PC-9 (cell line): ENCODE measurements around the gene ABCA2. TPM values are rescaled to one million over a fixed set of nuclear protein-coding genes. Genes with fewer than 3 reads are reported as not detected.

Experiments used
- BruUV-seq: library from RNA; stranded (reverse); fragments of 400-500 nt; replicated peaks from 2 replicates; lab custom pipeline; 2021; lab: Mats Ljungman, UMichigan
- CTCF ChIA-PET: fragments of 300-600 bp; sonication (Branson Sonifier 250); formaldehyde crosslinking; loops from one replicate; lab custom pipeline; 2022; ENCODE audit warnings: antibody characterized with exemption; lab: Charles Lee
- POLR2A ChIA-PET: fragments of 300-600 bp; sonication (Branson Sonifier 250); formaldehyde crosslinking; loops from one replicate; lab custom pipeline; 2022; ENCODE audit warnings: antibody characterized with exemption; ENCODE audit not compliant: unreplicated experiment; lab: Charles Lee
- DNase-seq, 2 experiments: peaks; one replicate each; pipeline versions ENCODE4 v3.0.0 to v3.0.0-alpha.2; 2015 to 2022; ENCODE audit warnings: mixed read lengths in 1 of 2
- H2AFZ ChIP-seq: fragments of 200-600 bp; sonication (generic); 2 replicates; pipeline ENCODE4 v1.8.1; 2017; ENCODE audit warnings: antibody characterized with exemption
- H3F3A ChIP-seq: fragments of 200-600 bp; sonication (generic); 2 replicates; pipeline ENCODE4 v1.8.1; 2017; ENCODE audit warnings: antibody characterized with exemption, mild to moderate bottlenecking, low read depth; ENCODE audit not compliant: insufficient read depth
- H3K27ac ChIP-seq: fragments of 200-600 bp; sonication (generic); 2 replicates; pipeline ENCODE4 v1.6.1; 2016; ENCODE audit warnings: mixed run types
- H3K27me3 ChIP-seq: fragments of 200-600 bp; sonication (generic); 2 replicates; pipeline ENCODE4 v1.6.1; 2016; ENCODE audit warnings: low read depth, mixed run types; ENCODE audit not compliant: insufficient read depth
- H3K36me3 ChIP-seq: fragments of 200-600 bp; sonication (generic); 2 replicates; pipeline ENCODE4 v1.6.1; 2016; ENCODE audit warnings: low read depth, mixed run types
- H3K4me1 ChIP-seq: fragments of 200-600 bp; sonication (generic); replicated peaks from 2 replicates; pipeline ENCODE4 v1.6.1; 2016; ENCODE audit warnings: mixed run types; ENCODE audit not compliant: insufficient read depth
- H3K4me2 ChIP-seq: fragments of 200-600 bp; sonication (generic); 2 replicates; pipeline ENCODE4 v1.6.1; 2017; ENCODE audit warnings: mixed run types
- H3K4me3 ChIP-seq: fragments of 200-600 bp; sonication (generic); 2 replicates; pipeline ENCODE4 v1.6.1; 2016; ENCODE audit warnings: mixed run types
- H3K79me2 ChIP-seq: fragments of 200-600 bp; sonication (generic); 2 replicates; pipeline ENCODE4 v1.6.1; 2017; ENCODE audit warnings: low read depth, mixed run types
- H3K9me2 ChIP-seq: fragments of 200-600 bp; sonication (generic); 2 replicates; pipeline ENCODE4 v1.8.1; 2017; ENCODE audit warnings: mild to moderate bottlenecking; ENCODE audit not compliant: insufficient read depth
- H3K9me3 ChIP-seq: fragments of 200-600 bp; sonication (generic); 2 replicates; pipeline ENCODE4 v1.8.1; 2016; ENCODE audit warnings: low read depth; ENCODE audit not compliant: insufficient read depth
- H4K20me1 ChIP-seq: fragments of 200-600 bp; sonication (generic); 2 replicates; pipeline ENCODE4 v1.8.1; 2017; ENCODE audit not compliant: insufficient read depth
- CTCF ChIP-seq: fragments of 200-600 bp; sonication (generic); conservative IDR thresholded peaks from 2 replicates; pipeline ENCODE4 v1.6.1; 2017; ENCODE audit warnings: mixed run types, antibody characterized with exemption, mild to moderate bottlenecking, moderate library complexity
- EZH2 ChIP-seq: fragments of 200-600 bp; sonication (generic); IDR thresholded peaks from 2 replicates; pipeline ENCODE4 v1.8.0; 2017; ENCODE audit warnings: antibody characterized with exemption, low read depth
- intact Hi-C: fragments of 100-400 bp; cut with micrococcal nuclease; formaldehyde crosslinking; loops from one replicate; pipeline ENCODE4 v1.10.0; 2022; ENCODE audit not compliant: unreplicated experiment
- total RNA-seq: library from RNA; stranded (reverse); gene quantifications from 2 replicates; pipeline ENCODE4 v1.2.3, GENCODE V29; 2021

The ABCA2 gene
- total RNA-seq, 1 experiment from 2014 or later: 79.2 TPM

- Histone ChIP-seq H3F3A (peaks cover 4% of the 10 kb centered on the region; the same call in 1 of the 2 replicates), H3K79me2 (no peaks in the 10 kb centered on the region), H3K9me2 (no peaks in the 10 kb centered on the region), H3K9me3 (no peaks in the 10 kb centered on the region), H3K36me3 (no peaks in the 10 kb centered on the region), H3K4me1 (peaks cover 8% of the 10 kb centered on the region; the same call in 1 of the 2 replicates), H4K20me1 (no peaks in the 10 kb centered on the region), H3K4me2 (peak overlapping the region; percentile 97), H3K4me3 (peak overlapping the region; percentile 57), H3K27me3 (no peaks in the 10 kb centered on the region), H2AFZ (peak overlapping the region; percentile 84), H3K27ac (no peak overlapping the region)
- TF ChIP-seq CTCF: no peak
- no peak for TF ChIP-seq EZH2
- intact Hi-C loops: loop anchor here (5.0 kb wide), 1 partner anchor 181 kb away; the partner anchor contains the start of gene PHPT1
- ChIA-PET POLR2A (interaction anchor here (0.5 kb wide), 1 partner anchor 193 kb away, joined by 14 read pairs; no protein-coding TSS in a partner anchor), CTCF (interaction anchor here (0.5 to 1.4 kb wide), 9 partner anchors 27 to 238 kb away, joined by 3 to 20 read pairs (median 4); partner anchors contain the start of genes CLIC3 and SAPCD2)
- BruUV-seq: no TSS peak
- peak in 1 of 2 experiments; percentile 72 for DNase-seq
These were observed 423 bp upstream of the ABCA2 start for GRCh38 chr9:137028263-137029057.

GRCh38 chr9:137026828-137027227 is 1.2 kb downstream of the ABCA2 start:
- intact Hi-C loops: loop anchor here (5.0 kb wide), 1 partner anchor 180 kb away; the partner anchor contains the start of gene PHPT1
- peak overlapping the region; percentile 54; the same call in 1 of the 2 replicates for H3K4me3 ChIP-seq

More at GRCh38 chr9:137026828-137027227, 1.2 kb downstream of the ABCA2 start:
- TSS peak; percentile 39 for BruUV-seq
- Histone ChIP-seq H3K9me2 (no peaks in the 10 kb centered on the region), H3K27me3 (no peaks in the 10 kb centered on the region), H3K36me3 (no peaks in the 10 kb centered on the region), H3K9me3 (no peaks in the 10 kb centered on the region), H3F3A (0 out of 2 replicates have a peak, but pooled peaks cover 4% of the 10 kb centered on the region), H3K27ac (no peak overlapping the region), H3K4me2 (peak overlapping the region; percentile 81), H3K4me1 (peaks cover 8% of the 10 kb centered on the region; the same call in 1 of the 2 replicates), H3K79me2 (no peaks in the 10 kb centered on the region), H4K20me1 (no peaks in the 10 kb centered on the region), H2AFZ (no peak overlapping the region)
- ChIA-PET POLR2A (no interaction called here), CTCF (interaction anchor here (0.6 to 1.1 kb wide), 3 partner anchors 48 to 207 kb away, joined by 4 to 9 read pairs (median 5); no protein-coding TSS in a partner anchor)
- TF ChIP-seq CTCF (no peak), EZH2 (no peak)
- DNase-seq: no peak
